Measurements from ENCODE around the gene TMEM54.

TMEM54 gene

GRCh38 chr1:32918179-32918578 is 17.0 kb upstream of the TMEM54 start:
- no peak for TF ChIP-seq CTCF (IDR thresholded peaks at IDR 0.05; ENCODE audit: low read depth, low read length)
- H3K27ac ChIP-seq = no peak overlapping the region
- H3K36me3 ChIP-seq = no peaks in the 10 kb centered on the region
- peaks cover 4% of the 10 kb centered on the region for H3K9me3 ChIP-seq (ENCODE audit: severe bottlenecking)
- H3K4me3 ChIP-seq (ENCODE audit: low read depth, low read length) = no peak overlapping the region
- DNase-seq = no peak
- no peaks in the 10 kb centered on the region for H3K27me3 ChIP-seq (ENCODE audit: insufficient read depth, low read depth, severe bottlenecking)

- Histone ChIP-seq H3K27ac (no peak overlapping the region), H3K27me3 (ENCODE audit: insufficient read depth, low read depth, severe bottlenecking) (no peaks in the 10 kb centered on the region), H3K4me3 (ENCODE audit: low read depth, low read length) (no peak overlapping the region), H3K36me3 (no peaks in the 10 kb centered on the region), H3K9me3 (ENCODE audit: severe bottlenecking) (peaks cover 4% of the 10 kb centered on the region)
- no peak for DNase-seq
- TF ChIP-seq CTCF (IDR thresholded peaks at IDR 0.05; ENCODE audit: low read depth, low read length) = no peak
These were observed 16.3 kb upstream of the TMEM54 start for GRCh38 chr1:32917521-32917920.

GRCh38 chr1:32915766-32916706 is 14.8 kb upstream of the TMEM54 start:
- H3K9me3 ChIP-seq (ENCODE audit: severe bottlenecking) = peaks cover 4% of the 10 kb centered on the region
- TF ChIP-seq CTCF (IDR thresholded peaks at IDR 0.05; ENCODE audit: low read depth, low read length) = no peak
- DNase-seq = no peak
- H3K27me3 ChIP-seq (ENCODE audit: insufficient read depth, low read depth, severe bottlenecking) = no peaks in the 10 kb centered on the region
- no peak overlapping the region for H3K27ac ChIP-seq
- no peaks in the 10 kb centered on the region for H3K36me3 ChIP-seq
- H3K4me3 ChIP-seq (ENCODE audit: low read depth, low read length) = no peak overlapping the region

- Histone ChIP-seq H3K36me3 (no peaks in the 10 kb centered on the region), H3K4me3 (ENCODE audit: low read depth, low read length) (no peak overlapping the region), H3K27ac (no peak overlapping the region), H3K9me3 (ENCODE audit: severe bottlenecking) (peaks cover 4% of the 10 kb centered on the region), H3K27me3 (ENCODE audit: insufficient read depth, low read depth, severe bottlenecking) (no peaks in the 10 kb centered on the region)
- no peak for TF ChIP-seq CTCF (IDR thresholded peaks at IDR 0.05; ENCODE audit: low read depth, low read length)
- no peak for DNase-seq
These were observed 9.1 kb upstream of the TMEM54 start for GRCh38 chr1:32910319-32910718.

GRCh38 chr1:32907435-32907834 is 6.2 kb upstream of the TMEM54 start:
- no peak for TF ChIP-seq CTCF (IDR thresholded peaks at IDR 0.05; ENCODE audit: low read depth, low read length)
- no peak for DNase-seq

More at GRCh38 chr1:32907435-32907834, 6.2 kb upstream of the TMEM54 start:
- Histone ChIP-seq H3K27ac (no peak overlapping the region), H3K36me3 (no peaks in the 10 kb centered on the region), H3K4me3 (ENCODE audit: low read depth, low read length) (no peak overlapping the region), H3K27me3 (ENCODE audit: insufficient read depth, low read depth, severe bottlenecking) (no peaks in the 10 kb centered on the region), H3K9me3 (ENCODE audit: severe bottlenecking) (no peaks in the 10 kb centered on the region)

Measured in WERI-Rb-1 (cell line).